GM12891 (cell line): Measurements from ENCODE around the gene PKP1.

ENCODE experiments used
- PAX5 ChIP-seq: IDR thresholded peaks from 2 replicates; pipeline ENCODE4 v1.6.1; 2011; ENCODE audit warnings: low read length, moderate library complexity, mild to moderate bottlenecking; ENCODE audit not compliant: insufficient read depth, severe bottlenecking
- POLR2A ChIP-seq: IDR thresholded peaks from 2 replicates; pipeline ENCODE4 v1.6.1; 2011; ENCODE audit warnings: low read depth, low read length, control low read depth
- POLR2AphosphoS5 ChIP-seq: IDR thresholded peaks from 2 replicates; pipeline ENCODE4 v1.6.1; 2011; ENCODE audit warnings: low read depth, low read length, control low read depth
- SPI1 ChIP-seq: IDR thresholded peaks from 2 replicates; pipeline ENCODE4 v1.6.1; 2011; ENCODE audit warnings: low read depth, low read length, control low read depth
- TAF1 ChIP-seq: IDR thresholded peaks from 2 replicates; pipeline ENCODE4 v1.6.1; 2011; ENCODE audit warnings: low read depth, low read length, control low read depth

- TF ChIP-seq POLR2A (no peak), POLR2AphosphoS5 (no peak), TAF1 (no peak), SPI1 (no peak), PAX5 (no peak)
These were observed 93.4 kb downstream of the PKP1 start for GRCh38 chr1:201376464-201377374.
